Midbrain (tissue), 1 donor: ENCODE data around the gene GLI3.

Experiments
- DNase-seq: peaks from one replicate; lab custom pipeline; 2025; lab: John Stamatoyannopoulos, UW

Gene GLI3

DNA sequence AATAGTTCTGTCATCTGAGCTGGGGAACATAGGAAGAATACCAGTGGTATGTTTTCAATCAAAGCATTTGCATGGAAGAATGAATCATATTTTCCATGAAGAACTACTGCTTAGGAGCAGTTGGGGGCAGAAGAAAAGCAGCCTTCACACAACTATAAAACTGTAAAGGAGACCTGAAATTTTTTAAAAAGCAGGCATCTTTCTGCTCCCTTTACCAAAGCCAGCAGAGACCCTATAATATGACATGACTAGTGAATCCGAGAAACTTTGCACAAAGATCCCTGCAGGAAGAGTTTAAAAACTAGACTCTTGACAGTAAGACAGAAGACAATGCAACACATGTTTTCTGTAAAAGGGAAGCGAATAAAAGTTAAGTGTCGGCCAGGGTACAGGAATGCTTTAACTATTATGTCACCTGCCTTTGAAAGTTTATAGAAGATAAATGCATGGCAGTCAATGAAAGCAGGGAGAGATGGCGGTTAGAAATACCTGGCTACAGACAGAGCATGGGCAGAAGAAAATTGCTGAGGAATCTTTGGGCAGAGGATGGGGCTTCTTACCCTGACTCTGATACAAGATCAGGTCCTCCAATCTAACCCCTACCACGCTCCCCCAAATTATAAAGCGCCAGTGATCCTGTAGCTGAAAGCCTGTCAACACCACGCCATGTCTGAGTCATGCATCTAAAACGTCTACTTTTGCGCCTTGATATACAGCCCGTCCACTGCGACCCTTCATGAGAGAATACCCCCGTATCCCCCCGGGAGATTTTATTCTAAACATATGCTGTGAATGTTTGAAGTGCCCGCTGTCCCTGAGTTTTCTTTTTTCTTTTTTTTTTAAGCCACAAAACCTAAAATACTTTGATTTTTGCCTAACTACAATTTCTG is 93.1 kb downstream of the GLI3 start:
- DNase-seq: no peak

GRCh38 chr7:42142089-42142488 is 94.9 kb downstream of the GLI3 start:
- DNase-seq: no peak

DNA sequence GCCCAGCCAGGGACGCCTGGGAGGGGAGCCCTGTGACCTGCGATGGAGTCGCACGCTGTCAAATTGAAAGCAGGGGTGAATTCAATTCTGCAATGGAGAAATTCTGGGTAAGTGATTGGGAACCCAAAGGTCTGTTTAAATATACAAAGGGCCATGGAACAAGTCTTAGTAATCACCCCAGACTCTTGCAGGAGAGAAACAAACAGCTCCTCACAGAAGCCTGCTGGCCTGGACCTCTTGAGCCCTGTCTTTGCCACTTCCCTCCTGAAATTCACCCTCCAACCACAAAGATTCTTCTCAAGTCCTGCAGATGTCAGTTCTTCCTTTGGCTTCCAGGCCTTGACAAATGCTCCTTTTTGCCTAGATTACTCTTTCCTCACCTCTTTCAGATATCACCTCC is 97.3 kb downstream of the GLI3 start:
- DNase-seq: no peak

- DNase-seq: no peak
These were observed 98.3 kb downstream of the GLI3 start for GRCh38 chr7:42138691-42139090.

DNA sequence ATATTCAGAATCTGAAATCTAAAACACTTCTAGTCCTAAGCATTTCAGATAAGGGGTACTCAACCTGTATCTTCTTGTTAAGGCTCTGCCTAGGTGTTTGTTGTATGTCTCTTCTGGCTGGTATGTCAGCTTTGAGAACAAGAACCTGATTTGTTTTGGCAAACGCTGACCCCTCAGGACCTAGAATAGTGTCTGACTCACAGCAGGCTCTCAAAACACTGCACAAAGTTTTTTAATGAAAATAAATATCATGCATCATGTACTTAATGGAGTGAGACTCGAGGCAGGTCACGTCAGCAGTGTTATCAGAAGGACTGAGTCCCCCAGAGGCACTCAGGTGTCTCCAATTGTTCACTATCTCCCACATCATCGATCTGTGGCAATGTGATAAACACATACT is 99.1 kb downstream of the GLI3 start:
- DNase-seq: no peak

GRCh38 chr7:42137431-42137830 is 99.6 kb downstream of the GLI3 start:
- DNase-seq: no peak

DNA sequence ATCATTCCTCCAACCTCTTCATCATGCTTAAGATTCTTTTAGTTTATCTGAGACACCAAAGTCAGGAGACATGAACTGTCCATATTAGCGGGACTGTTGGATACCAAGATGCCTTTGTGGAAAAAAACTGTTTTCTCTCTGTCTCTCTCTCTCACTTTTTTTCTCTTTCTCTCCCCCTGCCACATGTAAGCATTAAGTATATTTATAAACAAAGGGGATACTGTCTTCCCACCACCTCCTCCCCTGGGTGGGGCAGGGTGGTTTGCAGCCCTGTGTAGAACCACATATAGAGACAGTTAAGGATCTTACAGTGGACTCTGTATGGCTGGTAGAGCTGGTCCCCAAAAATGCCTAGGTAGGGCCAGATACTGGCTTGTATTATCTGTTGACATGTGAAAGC is 101.3 kb downstream of the GLI3 start:
- DNase-seq: no peak

DNA sequence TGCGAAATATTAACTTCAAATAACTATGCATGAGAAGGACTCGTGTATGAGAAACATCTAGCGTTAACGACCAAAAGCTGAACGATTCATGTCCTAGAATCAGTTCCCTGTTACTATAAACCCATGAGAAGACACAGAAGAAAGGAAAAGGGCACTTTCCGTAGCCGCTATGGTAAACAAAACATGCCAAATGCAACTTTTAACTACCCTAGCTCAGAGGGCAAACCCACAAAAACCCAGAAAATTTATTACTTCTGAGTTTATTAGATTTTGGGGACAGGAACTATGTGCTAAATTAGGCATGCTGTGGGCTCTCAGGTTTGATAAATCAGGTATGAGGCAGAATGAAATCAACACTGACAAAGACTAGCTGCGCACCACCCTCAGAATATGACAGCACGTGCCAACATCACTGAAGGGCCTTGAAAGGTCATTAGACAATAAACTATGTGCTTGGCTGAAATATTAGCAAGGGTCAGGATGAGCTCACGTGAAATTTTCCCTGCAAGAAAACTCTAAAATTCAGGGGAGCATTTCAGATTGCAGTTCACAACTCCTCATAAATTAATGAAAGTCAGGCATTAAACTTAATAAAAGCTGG is 102.6 kb downstream of the GLI3 start:
- no peak for DNase-seq

DNA sequence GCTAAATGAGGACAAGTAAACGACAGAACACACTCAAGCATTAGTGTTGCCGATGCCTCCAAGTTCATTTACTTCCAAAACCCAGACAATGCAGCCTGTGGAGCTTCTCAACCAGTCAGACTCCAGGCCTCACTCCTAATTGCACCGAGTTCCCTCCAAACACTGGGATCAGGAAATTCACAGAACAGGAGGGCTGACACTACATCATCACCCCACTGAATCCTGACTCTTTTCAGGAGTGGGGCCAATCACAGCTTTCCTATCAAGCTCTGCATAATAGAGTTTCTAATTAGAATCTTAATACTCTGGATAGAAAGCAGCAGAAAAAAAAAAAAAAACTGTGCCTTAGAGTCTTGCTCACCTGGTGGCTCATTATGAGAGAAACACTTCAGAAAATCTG is 103.7 kb downstream of the GLI3 start:
- no peak for DNase-seq

GRCh38 chr7:42128703-42129102 is 108.3 kb downstream of the GLI3 start:
- no peak for DNase-seq

DNA sequence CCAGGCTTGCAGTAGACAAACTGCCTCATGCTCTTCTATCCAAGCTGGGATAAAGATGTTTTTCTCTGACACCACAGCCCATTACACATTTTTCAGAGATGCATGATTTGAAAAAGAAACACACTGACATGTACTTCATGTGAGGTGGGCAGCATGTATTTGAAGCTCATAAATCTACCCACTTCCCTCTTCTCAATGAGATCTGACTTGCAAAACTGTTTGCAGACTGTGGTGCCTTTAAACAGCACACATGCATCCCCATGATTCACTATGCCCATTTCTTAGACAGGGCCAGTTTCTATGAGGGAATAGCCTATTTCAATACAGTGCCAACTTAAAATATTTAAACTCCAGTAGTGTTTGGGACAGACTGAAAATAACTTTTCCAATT is 109.8 kb downstream of the GLI3 start:
- DNase-seq: no peak

GRCh38 chr7:42126475-42127231 is 110.4 kb downstream of the GLI3 start:
- DNase-seq: no peak

- no peak for DNase-seq
These were observed 111.7 kb downstream of the GLI3 start for GRCh38 chr7:42125321-42125720.

DNA sequence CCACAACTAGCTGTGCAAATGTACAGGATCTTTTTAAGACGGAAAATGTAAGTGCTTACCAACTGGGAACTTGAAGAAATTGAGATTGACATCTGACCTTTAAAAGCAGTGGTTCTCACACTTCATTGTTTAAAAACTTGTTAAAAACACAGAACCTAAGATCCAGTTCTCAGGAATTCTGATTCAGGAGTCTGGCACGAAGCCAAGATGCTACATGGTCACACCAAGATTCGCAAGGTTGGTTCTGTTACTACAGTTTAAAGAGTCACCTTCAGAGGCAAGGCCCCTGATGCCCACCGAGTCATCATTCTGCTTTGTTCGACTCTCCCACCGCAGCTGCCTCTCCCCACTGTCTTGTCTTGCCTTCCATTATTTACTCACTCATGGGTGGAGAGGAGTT is 113.3 kb downstream of the GLI3 start:
- DNase-seq: no peak

DNA sequence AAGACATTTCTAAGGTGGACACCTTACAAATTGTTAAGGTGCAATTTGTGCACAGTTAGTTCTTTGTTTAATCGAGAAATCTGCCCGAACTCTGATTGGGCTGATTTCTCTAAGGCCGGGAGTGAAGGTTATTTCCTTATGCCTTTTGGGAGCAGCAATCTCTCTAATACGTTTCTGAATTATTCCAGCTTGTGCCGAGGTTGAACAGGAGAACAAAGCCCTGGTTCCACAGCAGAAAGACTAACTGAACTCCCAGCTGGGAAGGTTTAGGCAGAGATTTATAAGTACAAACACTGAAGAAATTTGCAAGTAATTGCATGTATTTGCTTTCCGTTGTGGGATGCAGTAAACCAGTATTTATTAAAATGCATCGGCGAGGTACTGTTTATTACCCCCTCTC is 116.8 kb downstream of the GLI3 start:
- DNase-seq: no peak

DNA sequence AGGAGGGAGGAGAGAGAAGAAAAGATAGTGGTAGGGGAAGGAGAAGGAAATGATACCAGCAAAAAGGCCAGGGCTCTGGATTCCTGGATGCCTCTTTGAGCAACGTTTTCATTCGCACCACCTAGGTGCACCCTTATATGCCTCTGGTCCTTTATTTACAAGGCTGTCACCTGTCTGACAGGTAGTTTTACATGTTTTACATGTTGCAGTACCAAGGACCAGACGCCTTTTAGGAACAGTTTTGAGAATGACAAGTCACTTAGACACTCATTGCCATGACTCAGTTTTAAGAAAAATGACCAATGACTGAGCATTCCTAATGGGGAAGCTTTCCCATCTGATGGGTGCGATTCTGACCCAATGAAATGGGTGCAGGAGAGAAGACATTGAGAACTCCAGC is 119.8 kb downstream of the GLI3 start:
- no peak for DNase-seq

GRCh38 chr7:42115795-42116194 is 121.2 kb downstream of the GLI3 start:
- DNase-seq: no peak

DNA sequence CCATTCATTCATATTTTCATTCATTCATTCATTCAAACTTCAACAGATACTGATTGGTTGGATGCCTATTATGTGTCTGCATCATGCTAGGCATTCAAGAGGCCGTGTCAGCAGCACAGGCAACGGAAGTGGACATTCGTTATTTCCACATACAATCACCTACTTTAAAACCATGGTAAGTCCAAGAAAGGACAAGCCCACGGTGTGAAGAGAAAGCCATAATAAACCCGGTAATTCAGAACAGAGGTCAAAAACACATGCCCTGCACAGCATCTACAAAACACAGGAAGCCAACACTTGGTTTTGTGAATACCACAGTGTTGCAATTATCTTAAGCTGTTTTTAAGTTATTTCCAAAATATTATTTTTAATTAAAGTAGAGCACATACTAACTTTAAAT is 126.7 kb downstream of the GLI3 start:
- no peak for DNase-seq

DNA sequence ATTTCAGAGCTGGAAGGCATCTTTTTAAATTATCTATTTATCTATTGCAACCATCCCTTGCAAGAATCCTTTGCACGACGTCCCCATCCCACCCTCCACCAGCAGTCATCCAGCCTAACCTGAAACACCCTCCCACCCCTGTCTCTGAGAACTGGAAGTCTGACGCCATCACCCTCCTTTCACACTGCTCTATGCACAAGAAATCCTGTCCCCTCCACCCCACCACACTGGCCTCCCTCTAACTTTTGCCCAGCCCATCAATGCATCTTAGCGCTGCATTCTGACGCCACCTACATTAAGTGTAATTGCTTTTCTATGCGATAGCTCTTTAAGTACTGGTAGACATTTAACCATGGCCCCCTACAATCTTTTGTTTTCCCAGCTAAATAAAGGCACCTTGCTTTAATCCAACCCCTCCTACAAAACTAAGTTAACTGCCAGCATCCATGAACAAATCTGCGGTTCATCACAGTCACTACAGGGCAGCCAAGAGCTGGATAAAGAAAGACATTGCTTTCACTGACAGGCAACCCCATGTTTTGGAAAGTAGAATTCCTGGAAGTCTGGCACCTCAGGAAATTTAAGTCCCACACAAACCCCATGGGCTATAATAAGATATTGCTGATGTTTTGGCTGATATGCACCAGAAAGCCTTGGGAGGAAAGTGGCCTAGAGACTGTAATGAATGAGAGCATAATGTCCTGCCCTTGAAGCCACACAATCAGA is 128.0 kb downstream of the GLI3 start:
- DNase-seq: no peak

DNA sequence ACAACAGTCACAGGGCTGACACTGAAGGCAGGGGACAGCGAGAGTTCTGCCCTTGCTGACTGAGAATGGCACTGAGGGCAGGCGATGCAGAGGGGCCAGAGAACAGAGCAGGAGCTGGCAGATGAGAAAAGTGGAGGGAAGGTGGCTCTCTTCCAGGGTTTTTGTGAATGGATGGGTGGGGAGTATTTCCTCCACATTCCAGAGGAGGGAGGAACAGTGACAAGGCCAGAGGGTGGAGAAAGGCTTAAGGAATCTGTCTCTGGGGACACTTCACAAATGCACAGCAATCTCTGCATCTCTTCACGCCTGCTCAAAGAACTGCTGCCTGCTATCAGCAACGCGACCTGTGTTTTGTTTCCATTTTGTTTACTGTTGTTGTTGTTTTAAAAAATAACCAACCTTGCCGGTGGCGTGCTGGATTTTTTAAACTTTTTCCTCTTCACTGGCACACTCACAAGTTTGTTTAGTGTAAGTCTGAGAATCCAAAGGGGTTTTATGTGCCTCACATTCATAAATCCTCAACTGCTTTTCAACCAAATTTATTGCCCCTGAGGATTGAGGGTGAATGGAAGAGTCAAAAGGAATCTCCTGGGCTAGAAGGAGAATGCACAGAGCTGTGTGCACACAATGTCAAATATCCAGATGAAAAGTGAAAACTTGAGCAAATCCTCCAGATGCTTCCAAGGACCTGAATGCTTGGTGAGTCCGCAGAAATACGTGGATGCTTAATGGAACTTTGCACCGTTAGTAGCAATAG is 129.3 kb downstream of the GLI3 start:
- no peak for DNase-seq

DNA sequence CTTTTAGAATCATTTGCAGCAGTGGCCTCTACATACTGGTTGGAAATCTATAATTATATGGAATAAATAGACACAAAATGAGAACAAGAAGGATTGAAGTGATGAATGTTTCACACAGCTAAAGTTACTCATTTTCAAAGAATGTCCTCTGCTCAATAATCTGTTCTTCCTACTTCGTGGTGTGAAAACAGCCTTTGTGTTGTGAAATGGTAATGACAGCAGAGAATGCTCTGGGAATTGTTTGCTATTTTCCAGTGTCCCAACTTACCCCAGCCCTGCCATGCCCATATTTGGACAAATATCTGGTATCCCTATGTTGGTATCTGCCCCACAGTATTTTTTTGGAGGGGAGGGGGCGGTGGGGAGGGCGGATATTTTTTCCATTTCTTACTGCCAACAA is 130.4 kb downstream of the GLI3 start:
- DNase-seq: no peak
